Mucosa of descending colon (tissue), 3 donors: ENCODE data around the gene CCNG2. TPM values are rescaled to one million over a fixed set of nuclear protein-coding genes. Genes with fewer than 3 reads are reported as not detected.

ENCODE experiments used
- ATAC-seq: fragments of 200-7000 bp; cut with Tn5 transposase; one replicate; pipeline ENCODE4 v1.9.1; 2020; ENCODE audit warnings: mild to moderate bottlenecking, moderate library complexity
- DNase-seq, 3 donors: peaks; one replicate each; pipeline ENCODE4 v3.0.0-alpha.2; 2020
- H3K36me3 ChIP-seq: fragments of 200-600 bp; one replicate; pipeline ENCODE4 v1.8.0; 2021; ENCODE audit warnings: low read depth, mild to moderate bottlenecking
- H3K4me1 ChIP-seq: fragments of 200-600 bp; one replicate; pipeline ENCODE4 v1.8.0; 2021; ENCODE audit warnings: low read depth, mild to moderate bottlenecking
- H3K4me3 ChIP-seq: fragments of 200-600 bp; one replicate; pipeline ENCODE4 v1.8.0; 2021; ENCODE audit warnings: mild to moderate bottlenecking
- H3K9me3 ChIP-seq: fragments of 200-600 bp; one replicate; pipeline ENCODE4 v1.8.0; 2021; ENCODE audit warnings: mild to moderate bottlenecking
- CTCF ChIP-seq: fragments of 200-600 bp; IDR thresholded peaks from one replicate; pipeline ENCODE4 v1.8.0; 2022; ENCODE audit warnings: antibody characterized with exemption, mild to moderate bottlenecking
- intact Hi-C, 2 donors: fragments of 100-400 bp; cut with DNase I in 1 of 2; cut with micrococcal nuclease in 1 of 2; formaldehyde crosslinking; loops; one replicate each; pipeline versions ENCODE4 v1.11.0 to v1.11.1; 2022; cut with DNase I, micrococcal nuclease
- total RNA-seq, 3 donors: library from RNA; stranded (reverse); fragmentation: NEBNext Ultra II Directional in 2 of 3; extraction: Animal tissue kit (Norgen Biotek cat#: 25700) in 2 of 3; gene quantifications; one replicate each; pipeline versions ENCODE4 v1.2.1 to v1.2.4, GENCODE V29; 2021 to 2023
- donor health status: DM: no; HTN: no; CAD: no; lungs with moderate emphysema.
- donor health status: DM: no; HTN: no; CAD: no.
- donor health status: DM: no; HTN: yes; CAD: no.

Gene CCNG2
- total RNA-seq, 3 donors from 2014 or later = 36.1 to 86.5 (median 64.8) TPM

- peak; percentile 51 to 78 (median 58) for DNase-seq
- TF ChIP-seq CTCF = no peak
- no peak overlapping the region for H3K4me3 ChIP-seq
- peak; percentile 86 for ATAC-seq
- no peaks in the 10 kb centered on the region for H3K4me1 ChIP-seq
- intact Hi-C loops = no loop called here
- no peaks in the 10 kb centered on the region for H3K36me3 ChIP-seq
- H3K9me3 ChIP-seq = no peaks in the 10 kb centered on the region
Observed at GRCh38 chr4:77193511-77194102, 36.6 kb downstream of the CCNG2 start.

GRCh38 chr4:77194366-77194765 lies 37.4 kb downstream of the CCNG2 start:
- ATAC-seq = no peak
- intact Hi-C loops = no loop called here

GRCh38 chr4:77194989-77195388 lies 38.0 kb downstream of the CCNG2 start:
- Histone ChIP-seq H3K9me3 (no peaks in the 10 kb centered on the region), H3K36me3 (no peaks in the 10 kb centered on the region), H3K4me1 (no peaks in the 10 kb centered on the region), H3K4me3 (no peak overlapping the region)
- no peak for TF ChIP-seq CTCF
- intact Hi-C loops = no loop called here
- ATAC-seq (no peak), DNase-seq (no peak)

More at GRCh38 chr4:77194366-77194765, 37.4 kb downstream of the CCNG2 start:
- no peaks in the 10 kb centered on the region for H3K36me3 ChIP-seq
- no peak for DNase-seq
- no peaks in the 10 kb centered on the region for H3K4me1 ChIP-seq
- no peaks in the 10 kb centered on the region for H3K9me3 ChIP-seq
- no peak overlapping the region for H3K4me3 ChIP-seq
- no peak for TF ChIP-seq CTCF

- no peak for TF ChIP-seq CTCF
- Histone ChIP-seq H3K9me3 (no peaks in the 10 kb centered on the region), H3K36me3 (no peaks in the 10 kb centered on the region), H3K4me3 (no peak overlapping the region), H3K4me1 (no peaks in the 10 kb centered on the region)
- peak; percentile 22 for ATAC-seq
- intact Hi-C loops = no loop called here
- no peak for DNase-seq
Observed at GRCh38 chr4:77196866-77197265, 39.9 kb downstream of the CCNG2 start.

GRCh38 chr4:77197361-77197760 lies 40.4 kb downstream of the CCNG2 start:
- no peaks in the 10 kb centered on the region for H3K9me3 ChIP-seq
- intact Hi-C loops = no loop called here
- no peak for TF ChIP-seq CTCF
- no peaks in the 10 kb centered on the region for H3K4me1 ChIP-seq
- DNase-seq (no peak), ATAC-seq (no peak)
- no peak overlapping the region for H3K4me3 ChIP-seq
- H3K36me3 ChIP-seq = no peaks in the 10 kb centered on the region

GRCh38 chr4:77197831-77198230 lies 40.8 kb downstream of the CCNG2 start:
- DNase-seq (no peak), ATAC-seq (no peak)
- H3K4me1 ChIP-seq = no peaks in the 10 kb centered on the region
- no peak overlapping the region for H3K4me3 ChIP-seq
- no peaks in the 10 kb centered on the region for H3K36me3 ChIP-seq
- TF ChIP-seq CTCF = no peak
- H3K9me3 ChIP-seq = no peaks in the 10 kb centered on the region
- intact Hi-C loops = no loop called here
